ENCODE measurements around the gene SLC2A4.

Gene SLC2A4

DNA sequence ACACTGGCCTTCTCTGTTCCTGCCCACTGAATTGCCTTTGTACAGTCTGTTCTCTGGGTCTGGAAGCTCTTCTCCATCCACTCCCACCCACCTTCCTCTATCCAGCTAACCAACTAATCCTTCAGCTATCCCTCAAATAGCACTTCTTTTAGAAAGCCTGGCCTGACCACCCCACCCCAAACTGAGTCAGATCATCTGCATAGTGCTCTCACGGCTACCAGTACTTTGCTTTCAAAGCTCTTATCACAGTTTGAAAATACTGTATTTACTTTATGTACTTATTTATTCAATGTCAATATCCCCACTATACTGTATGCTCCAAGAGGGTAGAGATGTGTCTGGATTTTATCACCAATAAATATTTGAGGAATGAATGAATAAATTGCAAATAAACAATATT, 14.7 kb upstream of the SLC2A4 start:
- no peak for DNase-seq

DNA sequence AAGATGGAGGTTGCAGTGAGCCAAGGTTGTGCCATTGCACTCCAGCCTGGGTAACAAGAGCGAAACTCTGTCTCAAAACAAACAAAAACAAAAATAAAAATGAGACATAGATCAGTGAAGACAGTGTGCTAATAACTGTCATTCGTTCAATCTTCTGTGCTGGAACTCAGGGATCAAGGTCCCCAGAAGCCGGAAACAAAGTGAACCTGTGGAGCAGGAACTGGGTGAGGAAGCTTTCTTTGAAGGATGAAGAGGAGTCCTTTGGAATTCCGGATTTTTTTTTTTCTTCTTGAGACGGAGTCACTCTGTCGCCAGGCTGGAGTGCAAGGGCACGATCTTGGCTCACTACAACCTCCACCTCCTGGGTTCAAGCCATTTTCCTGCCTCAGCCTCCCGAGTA, 2.1 kb upstream of the SLC2A4 start:
- no peak for DNase-seq

GRCh38 chr17:7280519-7281073, 922 bp upstream of the SLC2A4 start:
- peak; percentile 94 for DNase-seq

GRCh38 chr17:7281953-7282751, 634 bp downstream of the SLC2A4 start:
- peak; percentile 71 for DNase-seq

- no peak for DNase-seq
Observed at GRCh38 chr17:7282752-7283321, 1.3 kb downstream of the SLC2A4 start.

DNA sequence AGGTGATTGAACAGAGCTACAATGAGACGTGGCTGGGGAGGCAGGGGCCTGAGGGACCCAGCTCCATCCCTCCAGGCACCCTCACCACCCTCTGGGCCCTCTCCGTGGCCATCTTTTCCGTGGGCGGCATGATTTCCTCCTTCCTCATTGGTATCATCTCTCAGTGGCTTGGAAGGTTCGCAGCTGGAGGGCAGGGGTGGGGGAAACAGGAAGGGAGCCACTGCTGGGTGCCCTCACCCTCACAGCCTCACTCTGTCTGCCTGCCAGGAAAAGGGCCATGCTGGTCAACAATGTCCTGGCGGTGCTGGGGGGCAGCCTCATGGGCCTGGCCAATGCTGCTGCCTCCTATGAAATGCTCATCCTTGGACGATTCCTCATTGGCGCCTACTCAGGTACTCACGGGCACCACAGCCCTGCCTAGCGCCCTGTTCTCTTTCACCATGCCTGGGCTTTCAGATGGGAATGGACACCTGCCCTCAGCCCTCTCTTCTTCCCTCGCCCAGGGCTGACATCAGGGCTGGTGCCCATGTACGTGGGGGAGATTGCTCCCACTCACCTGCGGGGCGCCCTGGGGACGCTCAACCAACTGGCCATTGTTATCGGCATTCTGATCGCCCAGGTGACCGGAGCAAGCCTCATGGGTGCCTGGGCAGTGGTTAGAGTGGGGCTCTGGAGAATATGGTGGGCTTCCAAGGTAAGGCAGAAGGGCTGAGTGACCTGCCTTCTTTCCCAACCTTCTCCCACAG, 2.1 kb downstream of the SLC2A4 start:
- DNase-seq = no peak

DNA sequence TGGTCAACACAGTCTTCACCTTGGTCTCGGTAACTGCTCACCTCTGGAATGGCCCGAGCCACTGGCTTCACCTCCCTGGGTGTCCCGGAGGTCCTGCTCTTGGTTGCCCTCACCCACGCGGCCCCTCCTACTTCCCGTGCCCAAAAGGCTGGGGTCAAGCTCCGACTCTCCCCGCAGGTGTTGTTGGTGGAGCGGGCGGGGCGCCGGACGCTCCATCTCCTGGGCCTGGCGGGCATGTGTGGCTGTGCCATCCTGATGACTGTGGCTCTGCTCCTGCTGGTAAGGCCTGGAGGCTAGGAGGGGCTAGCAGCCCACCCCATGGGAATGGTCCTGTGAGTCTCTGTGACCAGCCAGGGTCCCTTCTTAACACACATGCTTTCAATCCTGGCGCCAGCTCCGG, 3.4 kb downstream of the SLC2A4 start:
- no peak for DNase-seq

GRCh38 chr17:7285679-7286078, 4.2 kb downstream of the SLC2A4 start:
- DNase-seq = no peak

DNA sequence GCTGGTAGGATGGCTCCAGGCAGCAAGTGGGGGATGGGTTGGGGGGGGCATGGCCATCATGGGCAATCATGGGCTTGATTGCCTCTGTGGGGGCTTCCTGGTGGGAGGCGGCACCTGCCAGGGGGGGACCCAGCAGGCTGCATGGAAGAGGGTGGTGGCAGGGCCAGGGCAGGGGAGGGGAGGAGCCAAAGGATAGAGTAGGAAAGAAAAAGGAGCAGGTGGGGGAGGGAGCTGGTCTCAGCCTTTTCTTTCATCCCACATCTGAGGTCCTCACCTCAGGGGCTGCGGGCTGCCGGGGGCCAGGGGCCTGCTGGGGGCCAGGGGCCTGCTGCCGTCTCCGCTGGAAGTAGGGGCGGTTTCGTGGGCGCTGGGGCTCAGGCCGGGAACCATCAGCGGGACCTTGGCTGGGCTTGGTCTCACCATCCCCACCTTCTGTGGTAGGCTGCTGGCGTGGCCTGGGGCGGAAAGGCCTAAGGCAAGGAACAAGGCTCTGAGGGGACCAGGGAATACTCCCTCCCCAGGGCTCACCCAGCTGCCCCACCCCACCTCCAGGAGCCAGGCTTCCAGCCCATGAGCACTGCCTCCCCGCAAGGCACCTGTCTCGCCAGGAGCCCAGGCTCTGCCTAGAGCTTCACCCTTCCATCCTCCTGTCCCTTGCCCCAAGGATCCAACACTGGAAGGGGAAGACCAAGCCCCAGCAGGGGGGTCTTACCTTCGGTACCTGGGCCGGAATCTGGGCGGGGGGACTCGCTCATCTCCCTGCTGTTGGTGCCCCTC, 7.9 kb downstream of the SLC2A4 start:
- DNase-seq = no peak

GRCh38 chr17:7290166-7290565, 8.6 kb downstream of the SLC2A4 start:
- no peak for DNase-seq

DNA sequence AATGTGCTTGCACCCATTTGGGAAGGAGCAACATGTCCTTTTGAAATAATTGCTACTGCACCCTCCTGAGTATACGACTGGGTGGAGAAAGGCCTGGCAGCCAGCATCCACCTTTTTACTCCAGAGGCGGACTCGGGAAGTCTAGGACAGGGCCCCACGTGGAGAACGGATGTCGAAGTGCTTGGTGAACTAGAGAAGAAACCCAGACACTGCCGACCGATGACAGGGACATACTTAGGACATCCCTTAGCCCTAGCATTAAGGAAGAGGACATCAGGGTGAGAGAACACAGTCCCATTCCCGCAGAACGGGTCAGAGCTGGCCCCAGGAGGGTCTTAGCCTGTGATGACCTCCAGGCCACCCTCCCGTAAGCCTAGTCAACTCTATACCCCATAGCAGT, 9.2 kb downstream of the SLC2A4 start:
- no peak for DNase-seq

DNA sequence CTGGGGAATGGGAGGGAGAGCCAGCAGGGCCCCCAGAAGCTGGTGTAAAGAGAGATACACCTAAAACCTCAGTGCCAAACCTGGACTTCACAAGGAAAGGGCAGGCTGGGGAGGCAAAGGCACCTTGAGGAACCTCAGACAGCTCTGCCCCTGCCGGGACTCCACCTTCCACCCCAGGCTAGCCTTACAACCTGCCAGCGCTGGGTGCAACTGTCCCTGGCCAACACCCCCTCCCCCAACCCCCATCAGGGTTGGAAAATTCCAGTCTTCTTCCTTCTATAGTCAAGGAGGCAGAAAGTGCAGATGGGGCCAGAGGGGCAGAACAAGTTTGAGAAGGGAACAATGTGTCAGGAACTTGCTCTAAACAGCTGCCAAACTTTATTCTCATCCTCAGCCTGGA, 10.7 kb downstream of the SLC2A4 start:
- DNase-seq = no peak

DNA sequence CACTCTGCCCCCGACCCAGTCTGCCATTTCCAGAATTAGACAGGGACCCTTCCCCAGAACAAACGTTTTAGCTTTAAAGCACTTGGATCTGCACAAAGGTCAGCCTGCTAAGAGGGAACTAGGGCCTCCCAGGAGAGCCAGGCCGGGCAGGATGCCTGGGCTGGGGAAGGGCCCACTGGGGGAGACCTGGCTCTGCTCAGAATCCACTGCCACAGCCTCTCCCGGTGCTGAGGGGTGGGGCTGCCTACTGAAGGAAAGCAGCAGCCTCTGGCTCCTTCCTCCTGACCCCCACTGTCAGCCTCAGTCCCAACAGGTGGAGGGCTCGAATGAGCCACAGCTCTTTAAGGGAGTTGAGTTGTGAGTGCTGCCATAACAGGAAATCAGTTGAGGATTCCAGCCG, 11.2 kb downstream of the SLC2A4 start:
- peak; percentile 35 for DNase-seq

- peak; percentile 32 for DNase-seq
Observed at GRCh38 chr17:7293159-7293558, 11.6 kb downstream of the SLC2A4 start.

GRCh38 chr17:7293816-7294613, 12.5 kb downstream of the SLC2A4 start:
- peak; percentile 39 for DNase-seq

- peak; percentile 66 for DNase-seq
Observed at GRCh38 chr17:7294614-7295153, 13.2 kb downstream of the SLC2A4 start, which contains the start of gene YBX2. YBX2 (minus strand) TSS chr17:7294639; CDS start chr17:7294500, 139 bp downstream.

GRCh38 chr17:7295230-7296180, 14.0 kb downstream of the SLC2A4 start:
- peak; percentile 23 for DNase-seq

- DNase-seq = peak; percentile 86
Observed at GRCh38 chr17:7296189-7296861, 14.8 kb downstream of the SLC2A4 start.

DNA sequence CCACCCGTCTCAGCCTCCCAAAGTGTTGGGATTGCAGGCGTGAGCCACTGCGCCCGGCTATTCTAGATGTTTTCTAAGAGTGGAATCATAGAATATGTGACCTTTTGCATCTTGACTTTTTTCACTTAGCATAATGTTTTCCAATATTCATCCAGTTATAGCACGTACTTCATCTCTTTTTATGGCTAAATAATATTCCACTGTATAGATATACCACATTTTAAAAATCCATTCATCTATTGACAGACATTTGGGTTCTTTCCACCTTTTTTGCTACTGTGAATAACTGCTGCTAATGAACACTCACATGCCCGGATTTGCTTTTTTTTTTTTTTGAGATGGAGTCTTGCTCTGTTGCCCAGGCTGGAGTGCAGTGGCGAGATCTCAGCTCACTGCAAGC, 22.7 kb downstream of the SLC2A4 start:
- no peak for DNase-seq

All from right kidney (tissue), 1 donor.